ENCODE data around the gene ZBED4.

ZBED4 gene

GRCh38 chr22:49922926-49923325, 69.3 kb downstream of the ZBED4 start:
- no peak for DNase-seq

GRCh38 chr22:49923445-49923844, 69.8 kb downstream of the ZBED4 start:
- no peak for DNase-seq

- DNase-seq, result no peak
Measured at GRCh38 chr22:49924113-49924833, 70.6 kb downstream of the ZBED4 start.

- no peak for DNase-seq
Measured at GRCh38 chr22:49925525-49926128, 72.0 kb downstream of the ZBED4 start.

GRCh38 chr22:49926916-49927315, 73.3 kb downstream of the ZBED4 start:
- no peak for DNase-seq

GRCh38 chr22:49927483-49928184, 74.0 kb downstream of the ZBED4 start:
- DNase-seq, result no peak

- DNase-seq, result no peak
Measured at GRCh38 chr22:49928185-49928495, 74.5 kb downstream of the ZBED4 start.

GRCh38 chr22:49928555-49929210, 75.0 kb downstream of the ZBED4 start:
- no peak for DNase-seq

- DNase-seq, result no peak
Measured at GRCh38 chr22:49929211-49929979, 75.8 kb downstream of the ZBED4 start.

- DNase-seq, result no peak
Measured at GRCh38 chr22:49929994-49930575, 76.4 kb downstream of the ZBED4 start.

GRCh38 chr22:49930596-49931412, 77.2 kb downstream of the ZBED4 start:
- DNase-seq, result peak in 1 of 2 experiments; percentile 86

- no peak for DNase-seq
Measured at GRCh38 chr22:49933236-49934159, 79.9 kb downstream of the ZBED4 start.

GRCh38 chr22:49934160-49934890, 80.7 kb downstream of the ZBED4 start:
- DNase-seq, result no peak

- DNase-seq, result peak in 1 of 2 experiments; percentile 23
Measured at GRCh38 chr22:49934891-49935557, 81.4 kb downstream of the ZBED4 start.

- no peak for DNase-seq
Measured at GRCh38 chr22:49935561-49935960, 81.9 kb downstream of the ZBED4 start.

- peak in 1 of 2 experiments; percentile 45 for DNase-seq
Measured at GRCh38 chr22:49936018-49936972, 82.7 kb downstream of the ZBED4 start.

GRCh38 chr22:49936973-49937757, 83.5 kb downstream of the ZBED4 start:
- no peak for DNase-seq

Measured in SW 1271 (cell line).